Muscle layer of colon (tissue), 2 donors: ENCODE results near the gene OR11A1.

ENCODE experiments used
- H3K27ac ChIP-seq: one replicate; pipeline ENCODE4 v1.7.0; 2013; ENCODE audit warnings: low read depth, mild to moderate bottlenecking, low read length, moderate library complexity
- H3K27me3 ChIP-seq, 2 donors: one replicate each; pipeline ENCODE4 v1.7.0; 2013; ENCODE audit warnings: low read length in 2 of 2, mild to moderate bottlenecking in 2 of 2; ENCODE audit not compliant: insufficient read depth in 2 of 2, control insufficient read depth in 1 of 2
- H3K36me3 ChIP-seq: one replicate; pipeline ENCODE4 v1.7.0; 2013; ENCODE audit warnings: mild to moderate bottlenecking, low read length; ENCODE audit not compliant: insufficient read depth
- H3K4me1 ChIP-seq: one replicate; pipeline ENCODE4 v1.7.0; 2013; ENCODE audit warnings: mild to moderate bottlenecking, low read length; ENCODE audit not compliant: insufficient read depth
- H3K4me3 ChIP-seq, 2 donors: one replicate each; pipeline ENCODE4 v1.7.0; 2013; ENCODE audit warnings: low read length in 2 of 2, low read depth in 1 of 2, mild to moderate bottlenecking in 1 of 2, moderate library complexity in 1 of 2
- H3K9ac ChIP-seq: one replicate; pipeline ENCODE4 v1.7.0; 2013; ENCODE audit warnings: low read length
- H3K9me3 ChIP-seq: one replicate; pipeline ENCODE4 v1.7.0; 2013; ENCODE audit warnings: mild to moderate bottlenecking, low read length
- donor health status: abdominal sarcoma.
- donor health status: Adenocarcinoma of cecum.

OR11A1 gene

GRCh38 chr6:29376003-29376402, 80.9 kb downstream of the OR11A1 start:
- no peaks in the 10 kb centered on the region for H3K9me3 ChIP-seq
- H3K27me3 ChIP-seq: no peaks in the 10 kb centered on the region
- no peak overlapping the region for H3K9ac ChIP-seq

More at GRCh38 chr6:29376003-29376402, 80.9 kb downstream of the OR11A1 start:
- Histone ChIP-seq H3K27ac (no peak overlapping the region), H3K4me3 (no peak overlapping the region), H3K4me1 (no peaks in the 10 kb centered on the region), H3K36me3 (no peaks in the 10 kb centered on the region)
